Measurements from ENCODE around the gene TPD52L1. TPM values are rescaled to one million over a fixed set of nuclear protein-coding genes. Genes with fewer than 3 reads are reported as not detected.

TPD52L1 gene
- total and polyA plus RNA-seq, 2 donors (not counting 1 experiment from before 2014, with no cell fraction given): not detected

GRCh38 chr6:125287718-125288117, 134.1 kb downstream of the TPD52L1 start:
- H3K27ac Mint-ChIP-seq: no peak overlapping the region
- peaks cover 14% of the 10 kb centered on the region for H3K4me1 Mint-ChIP-seq
- H3K27me3 Mint-ChIP-seq: no peaks in the 10 kb centered on the region
- Histone ChIP-seq H3K79me2 (ENCODE audit: control insufficient read depth, insufficient read depth, low read length) (peaks cover 27% of the 10 kb centered on the region), H3K9me3 (ENCODE audit: control extremely low read depth in 1 of 3, control insufficient read depth in 2 of 3, insufficient read depth in 1 of 3, low read length in 2 of 3) (peaks cover 0 to 2% (median 0%) of the 10 kb centered on the region in 3 donors), H3K27me3 (replicated peaks in 1 of 4; ENCODE audit: control extremely low read depth in 1 of 4, control insufficient read depth in 3 of 4, insufficient read depth in 4 of 4, low read length in 3 of 4) (no peaks in the 10 kb centered on the region), H3K4me2 (replicated peaks; ENCODE audit: low read depth, low read length, poor library complexity, severe bottlenecking) (no peak overlapping the region), H3K27ac (ENCODE audit: low read length in 2 of 2) (no peak overlapping the region), H3K4me1 (ENCODE audit: control insufficient read depth in 2 of 2, insufficient read depth in 2 of 2, low read length in 2 of 2) (no peaks in the 10 kb centered on the region), H4K20me1 (ENCODE audit: control insufficient read depth, insufficient read depth, low read length, poor library complexity, severe bottlenecking) (peaks cover 5% of the 10 kb centered on the region), H3K36me3 (replicated peaks in 1 of 2; ENCODE audit: control extremely low read depth in 1 of 2, control insufficient read depth in 1 of 2, extremely low read depth in 1 of 2, insufficient read depth in 2 of 2, low read length in 1 of 2) (peaks cover 8 to 33% of the 10 kb centered on the region in 2 experiments), H3K4me3 (ENCODE audit: control extremely low read depth in 1 of 5, extremely low read depth in 1 of 5, insufficient read depth in 1 of 5, low read depth in 2 of 5, low read length in 4 of 5) (no peak overlapping the region), H3K9ac (ENCODE audit: low read length) (no peak overlapping the region), H2AFZ (ENCODE audit: insufficient read depth, low read depth, low read length, poor library complexity, severe bottlenecking) (no peak overlapping the region)
- no peak for ATAC-seq (ENCODE audit: low read depth)
- no peak for DNase-seq
- ChIA-PET POLR2A (no interaction called here), CTCF (no interaction called here)
- TF ChIP-seq EZH2 (IDR thresholded peaks at IDR 0.05; ENCODE audit: borderline replicate concordance, insufficient read depth, low read depth, low read length, poor library complexity, severe bottlenecking): no peak
- TF ChIP-seq CTCF (IDR thresholded peaks at IDR 0.05): no peak
- 98% methylated on average over 9 of the region's 9 CpGs for WGBS (ENCODE audit: insufficient coverage)
- H3K9me3 Mint-ChIP-seq (ENCODE audit: insufficient read depth): peaks cover 5% of the 10 kb centered on the region
- intact Hi-C loops (cut with micrococcal nuclease): no loop called here
- no peak overlapping the region for H3K4me3 Mint-ChIP-seq

- no peak for ATAC-seq (ENCODE audit: low read depth)
- ChIA-PET CTCF (interaction anchor here (0.9 to 1.4 kb wide), 3 partner anchors 21 to 460 kb away, joined by 3 to 4 read pairs (median 3); no protein-coding TSS in a partner anchor), POLR2A (no interaction called here)
Observed at GRCh38 chr6:125293587-125293986, 140.0 kb downstream of the TPD52L1 start.

More at GRCh38 chr6:125293587-125293986, 140.0 kb downstream of the TPD52L1 start:
- Mint-ChIP-seq H3K4me3 (no peak overlapping the region), H3K9me3 (ENCODE audit: insufficient read depth) (no peaks in the 10 kb centered on the region), H3K27ac (no peak overlapping the region), H3K27me3 (no peaks in the 10 kb centered on the region), H3K4me1 (peaks cover 10% of the 10 kb centered on the region)
- no peak for DNase-seq
- no peak overlapping the region for H3K4me3 ChIP-seq (ENCODE audit: control extremely low read depth in 1 of 5, extremely low read depth in 1 of 5, insufficient read depth in 1 of 5, low read depth in 2 of 5, low read length in 4 of 5)
- H3K9me3 ChIP-seq (ENCODE audit: control extremely low read depth in 1 of 3, control insufficient read depth in 2 of 3, insufficient read depth in 1 of 3, low read length in 2 of 3): no peaks in the 10 kb centered on the region
- no peak overlapping the region for H3K4me2 ChIP-seq (replicated peaks; ENCODE audit: low read depth, low read length, poor library complexity, severe bottlenecking)
- no peaks in the 10 kb centered on the region for H4K20me1 ChIP-seq (ENCODE audit: control insufficient read depth, insufficient read depth, low read length, poor library complexity, severe bottlenecking)
- H3K27me3 ChIP-seq (replicated peaks in 1 of 4; ENCODE audit: control extremely low read depth in 1 of 4, control insufficient read depth in 3 of 4, insufficient read depth in 4 of 4, low read length in 3 of 4): no peaks in the 10 kb centered on the region
- H2AFZ ChIP-seq (ENCODE audit: insufficient read depth, low read depth, low read length, poor library complexity, severe bottlenecking): no peak overlapping the region
- whole genome bisulfite sequencing (ENCODE audit: insufficient coverage): 100% methylated on average over 2 of the region's 3 CpGs
- H3K9ac ChIP-seq (ENCODE audit: low read length): no peak overlapping the region
- no peaks in the 10 kb centered on the region for H3K4me1 ChIP-seq (ENCODE audit: control insufficient read depth in 2 of 2, insufficient read depth in 2 of 2, low read length in 2 of 2)
- H3K36me3 ChIP-seq (replicated peaks in 1 of 2; ENCODE audit: control extremely low read depth in 1 of 2, control insufficient read depth in 1 of 2, extremely low read depth in 1 of 2, insufficient read depth in 2 of 2, low read length in 1 of 2): peaks cover 0 to 69% of the 10 kb centered on the region in 2 experiments
- TF ChIP-seq CTCF (IDR thresholded peaks at IDR 0.05) (no peak), EZH2 (IDR thresholded peaks at IDR 0.05; ENCODE audit: borderline replicate concordance, insufficient read depth, low read depth, low read length, poor library complexity, severe bottlenecking) (no peak)
- peaks cover 12% of the 10 kb centered on the region for H3K79me2 ChIP-seq (ENCODE audit: control insufficient read depth, insufficient read depth, low read length)
- no peak overlapping the region for H3K27ac ChIP-seq (ENCODE audit: low read length in 2 of 2)
- intact Hi-C loops (cut with micrococcal nuclease): no loop called here
